Tibial nerve (tissue), 4 donors: ENCODE data around the gene ABCB9.

Experiments
- CTCF ChIP-seq, 5 experiments: fragments of 200-600 bp in 3 of 5; fragments of 450-650 bp in 2 of 5; sonication (generic) in 3 of 5; IDR thresholded peaks; one replicate each; pipeline ENCODE4 v1.5.1; 2016 to 2019; ENCODE audit warnings: antibody characterized with exemption in 5 of 5, mild to moderate bottlenecking in 3 of 5, moderate library complexity in 2 of 5
- EP300 ChIP-seq, 2 donors: sonication (generic); formaldehyde crosslinking; IDR thresholded peaks; one replicate each; pipeline ENCODE4 v1.6.1; 2017; ENCODE audit warnings: antibody characterized with exemption in 2 of 2, mild to moderate bottlenecking in 1 of 2

- TF ChIP-seq CTCF (IDR thresholded peaks at IDR 0.05) (no peak), EP300 (IDR thresholded peaks at IDR 0.05) (no peak)
Observed at GRCh38 chr12:122998316-122998715, 32.1 kb upstream of the ABCB9 start.
